ENCODE measurements around the gene VASP. TPM values are rescaled to one million over a fixed set of nuclear protein-coding genes. Genes with fewer than 3 reads are reported as not detected.

VASP gene
- total RNA-seq, 1 donor from 2014 or later, result 106 TPM

DNA sequence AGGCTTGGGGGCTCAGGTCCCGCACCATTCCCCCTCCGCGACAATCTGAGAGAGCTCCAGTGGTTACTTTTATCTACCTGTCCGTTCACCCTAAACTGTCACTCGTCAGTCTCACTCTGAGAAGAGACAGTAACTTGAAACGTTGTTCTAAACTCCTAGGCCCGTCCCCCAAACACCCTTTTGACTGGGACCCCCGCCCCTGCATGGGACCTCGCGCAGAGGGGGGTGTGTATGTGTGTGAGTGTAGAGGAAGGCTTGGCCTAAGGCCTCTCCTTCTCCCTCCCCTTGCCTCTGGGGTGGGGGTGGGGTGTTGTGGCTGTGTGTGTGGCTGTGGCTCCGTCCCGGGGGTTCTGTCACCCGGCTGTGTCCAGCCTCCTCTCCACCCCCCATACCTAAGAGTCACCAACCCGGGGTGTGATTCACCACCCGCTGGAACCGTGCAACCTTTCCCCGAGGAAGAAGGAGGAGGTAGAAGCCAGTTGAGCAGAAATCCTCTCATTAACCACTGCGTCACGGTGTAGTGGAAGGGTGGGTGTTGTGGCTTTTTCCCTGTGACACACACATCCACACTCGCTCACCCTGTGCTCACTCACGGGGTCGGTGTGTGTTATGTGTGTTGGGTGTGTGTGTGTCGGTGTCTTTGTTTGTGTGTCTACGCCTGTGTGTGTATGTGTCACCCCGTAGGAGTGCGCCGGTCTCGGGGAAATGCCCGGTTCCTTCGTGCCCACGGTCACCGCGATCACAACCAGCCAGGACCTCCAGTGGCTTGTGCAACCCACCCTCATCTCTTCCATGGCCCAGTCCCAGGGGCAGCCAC lies 37.1 kb upstream of the VASP start:
- H3K4me3 ChIP-seq (ENCODE audit: low read depth, low read length), result peak overlapping the region; percentile 95
- TF ChIP-seq, protein P1, sequence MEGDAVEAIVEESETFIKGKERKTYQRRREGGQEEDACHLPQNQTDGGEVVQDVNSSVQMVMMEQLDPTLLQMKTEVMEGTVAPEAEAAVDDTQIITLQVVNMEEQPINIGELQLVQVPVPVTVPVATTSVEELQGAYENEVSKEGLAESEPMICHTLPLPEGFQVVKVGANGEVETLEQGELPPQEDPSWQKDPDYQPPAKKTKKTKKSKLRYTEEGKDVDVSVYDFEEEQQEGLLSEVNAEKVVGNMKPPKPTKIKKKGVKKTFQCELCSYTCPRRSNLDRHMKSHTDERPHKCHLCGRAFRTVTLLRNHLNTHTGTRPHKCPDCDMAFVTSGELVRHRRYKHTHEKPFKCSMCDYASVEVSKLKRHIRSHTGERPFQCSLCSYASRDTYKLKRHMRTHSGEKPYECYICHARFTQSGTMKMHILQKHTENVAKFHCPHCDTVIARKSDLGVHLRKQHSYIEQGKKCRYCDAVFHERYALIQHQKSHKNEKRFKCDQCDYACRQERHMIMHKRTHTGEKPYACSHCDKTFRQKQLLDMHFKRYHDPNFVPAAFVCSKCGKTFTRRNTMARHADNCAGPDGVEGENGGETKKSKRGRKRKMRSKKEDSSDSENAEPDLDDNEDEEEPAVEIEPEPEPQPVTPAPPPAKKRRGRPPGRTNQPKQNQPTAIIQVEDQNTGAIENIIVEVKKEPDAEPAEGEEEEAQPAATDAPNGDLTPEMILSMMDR (conservative IDR thresholded peaks at IDR 0.05; ENCODE audit: low read depth, low read length), result no peak
- DNase-seq (ENCODE audit: low read depth), result no peak

DNA sequence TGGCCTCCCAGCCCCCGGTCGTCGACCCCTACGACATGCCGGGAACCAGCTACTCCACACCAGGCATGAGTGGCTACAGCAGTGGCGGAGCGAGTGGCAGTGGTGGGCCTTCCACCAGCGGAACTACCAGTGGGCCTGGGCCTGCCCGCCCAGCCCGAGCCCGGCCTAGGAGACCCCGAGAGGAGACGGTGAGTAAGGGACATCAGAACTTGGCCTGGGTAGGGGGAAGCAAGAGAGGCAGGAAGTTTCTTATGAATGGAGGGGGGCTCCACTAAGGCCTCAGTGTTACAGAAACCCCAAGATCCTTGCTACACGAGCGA lies 36.6 kb upstream of the VASP start:
- DNase-seq (ENCODE audit: low read depth), result no peak
- TF ChIP-seq, protein P1 (conservative IDR thresholded peaks at IDR 0.05; ENCODE audit: low read depth, low read length), result no peak
- H3K4me3 ChIP-seq (ENCODE audit: low read depth, low read length), result peak overlapping the region; percentile 95

DNA sequence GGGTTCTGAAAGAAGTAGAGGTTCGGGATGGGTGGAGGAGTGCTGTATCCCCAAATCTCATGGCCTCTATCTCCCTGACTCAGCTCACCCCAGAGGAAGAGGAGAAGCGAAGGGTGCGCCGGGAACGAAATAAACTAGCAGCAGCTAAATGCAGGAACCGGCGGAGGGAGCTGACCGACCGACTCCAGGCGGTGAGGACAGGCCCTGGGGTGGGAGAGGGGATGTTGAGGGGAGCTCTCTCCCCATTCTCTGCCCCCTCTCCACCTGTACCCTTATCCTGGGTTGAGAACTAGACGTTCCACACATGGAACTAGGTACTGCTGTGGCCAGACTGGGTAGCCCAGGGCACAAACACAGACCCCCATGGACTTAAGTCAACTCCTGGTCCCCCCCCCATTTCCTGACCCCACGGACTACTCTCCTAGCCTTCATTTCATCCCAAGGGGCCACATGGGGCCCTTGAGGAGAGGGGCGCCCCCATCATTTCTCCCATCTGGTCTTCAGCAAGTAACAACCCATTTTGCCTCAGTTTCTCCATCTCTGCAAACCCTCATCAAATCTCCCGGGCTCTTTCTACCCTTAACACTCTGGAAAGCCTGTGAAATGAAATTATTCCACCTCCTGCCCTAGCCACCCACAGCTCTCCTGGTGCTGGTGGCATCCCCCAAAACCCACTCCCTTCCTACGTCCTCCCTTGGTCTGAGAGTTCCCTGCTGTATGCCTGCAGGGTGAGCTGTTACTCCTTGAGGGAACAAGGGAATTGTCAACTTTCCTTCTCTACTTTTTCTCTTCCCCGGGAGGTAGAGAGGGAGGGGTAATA lies 36.0 kb upstream of the VASP start:
- no peak for DNase-seq (ENCODE audit: low read depth)

DNA sequence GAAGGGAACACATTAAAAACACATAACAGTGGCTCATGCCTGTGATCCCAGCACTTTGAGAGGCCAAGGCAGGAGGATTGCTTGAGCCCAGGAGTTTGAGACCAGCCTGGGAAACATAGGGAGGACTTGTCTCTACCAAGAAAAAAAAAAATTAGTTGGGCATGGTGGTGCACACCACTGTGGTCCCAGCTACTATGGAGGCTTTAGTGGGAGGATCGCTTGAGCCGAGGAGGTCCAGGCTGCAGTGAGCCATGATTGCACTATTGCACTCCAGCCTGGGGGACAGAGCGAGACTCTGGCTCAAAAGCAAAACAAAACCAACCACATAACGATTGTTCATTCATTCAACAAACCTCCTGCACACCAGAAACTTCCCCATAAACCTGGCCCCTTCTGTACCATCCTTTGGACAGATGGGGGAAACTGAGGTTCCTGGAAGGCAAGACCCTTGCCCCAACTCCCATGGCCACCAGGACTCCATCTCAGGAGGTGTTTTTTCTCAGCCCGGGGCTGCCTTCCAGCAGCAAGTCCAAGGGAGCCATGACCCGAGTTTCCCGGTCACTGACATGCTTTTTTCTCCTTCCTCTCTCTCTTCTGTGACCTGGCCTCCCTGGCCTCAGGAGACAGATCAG lies 35.2 kb upstream of the VASP start:
- peak overlapping the region; percentile 46 for H3K4me3 ChIP-seq (ENCODE audit: low read depth, low read length)
- DNase-seq (ENCODE audit: low read depth), result no peak
- TF ChIP-seq, protein P1 (conservative IDR thresholded peaks at IDR 0.05; ENCODE audit: low read depth, low read length), result no peak

More for the DNA sequence above, 36.0 kb upstream of the VASP start:
- TF ChIP-seq, protein P1 (conservative IDR thresholded peaks at IDR 0.05; ENCODE audit: low read depth, low read length), result no peak
- H3K4me3 ChIP-seq (ENCODE audit: low read depth, low read length), result peak overlapping the region; percentile 46

DNA sequence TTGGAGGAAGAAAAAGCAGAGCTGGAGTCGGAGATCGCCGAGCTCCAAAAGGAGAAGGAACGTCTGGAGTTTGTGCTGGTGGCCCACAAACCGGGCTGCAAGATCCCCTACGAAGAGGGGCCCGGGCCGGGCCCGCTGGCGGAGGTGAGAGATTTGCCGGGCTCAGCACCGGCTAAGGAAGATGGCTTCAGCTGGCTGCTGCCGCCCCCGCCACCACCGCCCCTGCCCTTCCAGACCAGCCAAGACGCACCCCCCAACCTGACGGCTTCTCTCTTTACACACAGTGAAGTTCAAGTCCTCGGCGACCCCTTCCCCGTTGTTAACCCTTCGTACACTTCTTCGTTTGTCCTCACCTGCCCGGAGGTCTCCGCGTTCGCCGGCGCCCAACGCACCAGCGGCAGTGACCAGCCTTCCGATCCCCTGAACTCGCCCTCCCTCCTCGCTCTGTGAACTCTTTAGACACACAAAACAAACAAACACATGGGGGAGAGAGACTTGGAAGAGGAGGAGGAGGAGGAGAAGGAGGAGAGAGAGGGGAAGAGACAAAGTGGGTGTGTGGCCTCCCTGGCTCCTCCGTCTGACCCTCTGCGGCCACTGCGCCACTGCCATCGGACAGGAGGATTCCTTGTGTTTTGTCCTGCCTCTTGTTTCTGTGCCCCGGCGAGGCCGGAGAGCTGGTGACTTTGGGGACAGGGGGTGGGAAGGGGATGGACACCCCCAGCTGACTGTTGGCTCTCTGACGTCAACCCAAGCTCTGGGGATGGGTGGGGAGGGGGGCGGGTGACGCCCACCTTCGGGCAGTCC lies 34.5 kb upstream of the VASP start:
- no peak for DNase-seq (ENCODE audit: low read depth)
- peak overlapping the region; percentile 46 for H3K4me3 ChIP-seq (ENCODE audit: low read depth, low read length)
- TF ChIP-seq, protein P1 (conservative IDR thresholded peaks at IDR 0.05; ENCODE audit: low read depth, low read length), result no peak

DNA sequence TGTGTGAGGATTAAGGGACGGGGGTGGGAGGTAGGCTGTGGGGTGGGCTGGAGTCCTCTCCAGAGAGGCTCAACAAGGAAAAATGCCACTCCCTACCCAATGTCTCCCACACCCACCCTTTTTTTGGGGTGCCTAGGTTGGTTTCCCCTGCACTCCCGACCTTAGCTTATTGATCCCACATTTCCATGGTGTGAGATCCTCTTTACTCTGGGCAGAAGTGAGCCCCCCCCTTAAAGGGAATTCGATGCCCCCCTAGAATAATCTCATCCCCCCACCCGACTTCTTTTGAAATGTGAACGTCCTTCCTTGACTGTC lies 34.0 kb upstream of the VASP start:
- TF ChIP-seq, protein P1 (conservative IDR thresholded peaks at IDR 0.05; ENCODE audit: low read depth, low read length), result no peak
- H3K4me3 ChIP-seq (ENCODE audit: low read depth, low read length), result no peak overlapping the region
- no peak for DNase-seq (ENCODE audit: low read depth)

All from epithelial cell of proximal tubule (primary cell).